Measurements from ENCODE around the gene LST1.

The LST1 gene

GRCh38 chr6:31586008-31586407 lies at the start of gene LST1:
Gene LST1 (plus strand): TSS chr6:31586277. CDS start chr6:31587300, 1,023 bp downstream.
- no peak for DNase-seq

DNA sequence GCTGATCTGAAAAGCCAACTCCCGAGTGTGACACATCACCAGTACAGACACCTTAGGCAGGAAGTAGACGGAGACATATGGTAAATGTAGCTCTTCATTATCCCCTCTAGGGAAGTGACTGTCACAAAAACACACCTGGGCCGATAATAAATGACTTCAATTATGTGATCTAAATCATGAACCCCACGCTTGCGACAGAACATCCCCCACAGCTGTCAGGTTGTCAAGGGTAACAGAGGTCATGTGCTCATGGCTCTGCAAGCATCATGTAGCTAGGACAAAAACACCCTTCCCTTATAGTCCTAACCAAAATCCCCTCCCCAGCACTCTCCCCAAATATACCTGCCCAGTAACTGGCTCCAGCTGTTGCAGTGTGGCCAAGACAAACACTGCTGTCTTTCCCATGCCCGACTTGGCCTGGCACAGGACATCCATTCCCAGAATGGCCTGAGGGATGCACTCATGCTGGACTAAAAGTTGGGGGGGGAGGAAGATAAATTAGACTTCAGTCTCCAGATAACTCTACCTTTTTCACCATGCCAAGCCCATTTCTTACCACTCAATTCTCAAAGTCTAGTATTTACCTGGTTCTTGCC lies 47.2 kb upstream of the LST1 start:
- DNase-seq: no peak

DNA sequence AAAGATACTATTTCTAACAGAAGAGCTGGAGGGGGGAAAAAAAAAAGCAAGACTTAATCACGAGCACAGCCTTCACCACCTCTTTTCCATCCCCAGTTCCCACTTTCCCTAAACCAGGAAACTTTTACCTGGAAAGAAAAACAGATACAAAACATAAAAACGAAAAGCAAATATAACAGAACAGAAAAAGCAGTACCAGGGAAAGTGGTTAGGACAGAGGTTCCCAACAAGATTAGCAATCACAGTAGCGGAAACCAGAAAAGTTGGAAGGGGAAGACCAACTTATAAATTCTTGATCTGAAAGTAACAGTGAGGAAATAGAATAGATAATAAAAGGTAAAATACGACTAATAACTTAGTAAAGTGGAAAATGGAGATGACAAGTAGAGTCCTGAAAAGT lies 45.4 kb upstream of the LST1 start:
- no peak for DNase-seq

- peak; percentile 55 to 69 for DNase-seq
Observed at GRCh38 chr6:31541059-31541657, 44.9 kb upstream of the LST1 start.

DNA sequence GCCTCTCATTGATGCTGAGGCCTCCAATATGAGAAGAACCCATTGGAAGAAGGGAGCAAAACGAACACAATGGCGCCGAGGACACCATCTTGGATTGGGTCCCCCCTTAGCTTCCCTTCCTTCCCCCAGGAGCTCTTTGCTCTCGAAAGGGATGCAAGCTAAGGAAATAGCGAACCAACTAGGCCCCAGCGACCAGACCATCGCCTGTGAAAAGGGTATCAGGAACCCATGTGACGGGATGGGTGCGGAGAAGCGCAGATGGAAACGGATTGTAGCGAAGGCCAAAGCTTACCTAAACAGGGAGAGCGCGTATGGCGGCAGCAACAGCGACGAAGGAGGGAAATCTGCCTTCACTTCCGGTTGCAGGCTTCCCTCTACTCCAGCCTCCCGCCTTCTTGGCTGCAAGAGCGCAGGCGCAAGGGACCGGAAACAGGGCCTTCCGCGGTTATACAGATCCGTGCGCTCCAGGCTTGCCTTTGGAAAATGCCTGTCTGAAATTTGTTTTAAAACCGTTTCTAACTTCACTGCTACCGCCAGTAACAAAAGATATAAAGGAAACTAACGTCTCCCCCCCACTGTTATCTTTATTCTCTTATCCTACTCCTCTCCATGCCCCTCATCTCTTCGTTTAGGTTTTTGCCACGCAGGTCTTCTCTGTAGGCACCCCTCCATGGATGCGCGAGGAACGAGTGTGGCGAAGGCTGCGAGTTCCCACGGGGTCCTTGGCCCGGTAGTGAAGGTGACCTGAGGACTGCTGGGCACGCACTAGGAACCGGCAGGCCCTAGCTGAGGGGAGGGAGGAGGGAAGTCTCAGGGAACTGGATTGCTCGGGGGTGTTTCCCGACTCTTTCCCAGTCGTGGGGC lies 44.2 kb upstream of the LST1 start, which contains the start of gene DDX39B:
DDX39B (minus strand) TSS at position 346 of the 864 bp plus-strand sequence. CDS start 1,471 bp downstream, outside the sequence.
- peak; percentile 96 to 98 for DNase-seq

DNA sequence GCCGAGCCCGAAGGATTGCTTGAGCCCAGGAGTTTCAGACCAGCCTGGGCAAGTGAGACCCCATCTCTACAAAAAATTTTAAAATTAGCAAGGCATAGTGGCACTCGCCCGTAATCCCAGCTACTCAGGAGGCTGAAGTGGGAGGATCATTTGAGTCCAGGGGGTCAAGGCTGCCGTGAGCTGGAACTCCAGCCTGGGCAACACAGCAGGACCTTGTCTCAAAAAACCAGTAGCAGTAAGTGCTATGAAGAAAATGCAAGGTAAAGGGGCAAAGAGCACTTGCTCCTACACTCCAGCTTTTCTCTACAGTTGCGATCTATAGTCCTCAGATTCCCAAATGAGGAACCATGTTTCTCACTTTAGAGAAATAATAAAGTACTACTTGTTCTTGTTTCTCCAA lies 42.4 kb upstream of the LST1 start:
- no peak for DNase-seq

- DNase-seq: no peak
Observed at GRCh38 chr6:31544676-31545075, 41.4 kb upstream of the LST1 start.

- DNase-seq: peak in 1 of 2 experiments; percentile 42
Observed at GRCh38 chr6:31545291-31545690, 40.8 kb upstream of the LST1 start.

DNA sequence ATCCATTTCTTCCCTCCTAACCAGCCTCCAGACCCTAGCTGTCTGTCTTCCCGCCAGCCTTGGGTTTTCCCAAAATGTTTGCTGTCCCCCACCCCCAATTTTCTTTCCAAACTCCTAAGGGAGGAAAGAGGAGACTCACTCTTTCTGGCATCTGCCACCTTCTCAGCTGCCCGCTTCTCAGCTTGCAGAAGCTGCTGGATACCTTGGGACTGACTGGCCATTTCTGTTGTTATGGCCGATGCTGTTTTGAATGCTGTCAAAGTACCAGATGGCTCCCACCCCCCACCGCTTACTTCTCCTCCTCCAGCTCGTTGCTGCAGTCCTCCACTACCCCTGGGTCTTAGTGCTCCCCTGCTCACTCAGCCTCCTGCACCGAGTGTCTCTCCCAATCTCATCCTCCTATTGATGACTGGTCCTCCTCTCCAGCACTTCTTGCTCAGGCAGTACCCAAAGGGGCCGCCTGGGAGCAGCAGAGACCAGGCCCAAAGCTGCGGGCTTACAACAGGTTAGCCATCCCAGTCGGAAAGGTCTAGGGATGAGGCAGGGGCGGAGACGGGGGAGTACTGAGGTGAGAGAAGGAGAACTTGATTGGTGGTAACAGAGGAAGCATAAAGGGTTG lies 39.6 kb upstream of the LST1 start, which contains the start of gene ATP6V1G2:
ATP6V1G2 (minus strand) TSS at position 270 of the 619 bp plus-strand sequence; CDS start at position 221, 49 bp downstream.
- peak; percentile 97 to 98 for DNase-seq

DNA sequence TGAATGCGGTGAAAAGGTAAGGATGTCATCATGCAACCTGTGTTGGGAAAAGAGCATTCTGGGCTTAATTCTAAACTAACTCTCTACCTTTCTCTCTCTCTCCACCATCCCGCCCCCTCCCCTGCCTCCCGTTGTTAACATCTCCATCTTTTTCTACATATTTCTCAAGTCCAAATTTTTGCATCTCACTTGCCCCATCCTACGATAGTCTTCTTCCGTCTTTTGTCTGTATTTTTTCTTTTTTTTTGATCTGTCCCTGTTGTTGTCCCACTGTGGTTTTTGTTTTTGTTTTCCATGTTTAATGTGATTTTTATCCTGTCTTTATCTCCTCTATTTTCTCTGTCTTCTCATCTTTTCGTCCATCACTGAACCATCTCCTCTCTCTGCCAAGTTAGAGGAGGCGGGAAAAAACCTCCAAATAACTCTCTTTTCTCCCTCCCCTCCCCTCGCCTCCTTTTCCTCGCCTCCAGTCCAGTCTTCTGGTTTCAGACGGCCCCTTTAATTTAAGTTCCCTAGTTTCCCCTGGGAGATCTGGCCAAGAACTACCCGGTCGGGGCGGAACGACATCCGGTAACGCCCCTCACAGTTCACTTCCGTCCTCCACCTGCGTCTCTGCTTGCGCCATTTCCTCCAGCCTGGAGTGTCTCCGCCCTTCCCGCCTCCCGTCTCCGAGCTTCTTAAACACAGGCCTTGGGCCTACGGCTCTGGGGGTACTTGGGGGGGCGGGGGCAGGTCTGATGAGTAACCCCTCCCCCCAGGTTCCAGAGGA lies 38.9 kb upstream of the LST1 start, which contains the start of gene NFKBIL1:
NFKBIL1 (plus strand) TSS at position 651 of the 769 bp plus-strand sequence; CDS start at position 738, 87 bp downstream.
- DNase-seq: peak; percentile 94 to 98

DNA sequence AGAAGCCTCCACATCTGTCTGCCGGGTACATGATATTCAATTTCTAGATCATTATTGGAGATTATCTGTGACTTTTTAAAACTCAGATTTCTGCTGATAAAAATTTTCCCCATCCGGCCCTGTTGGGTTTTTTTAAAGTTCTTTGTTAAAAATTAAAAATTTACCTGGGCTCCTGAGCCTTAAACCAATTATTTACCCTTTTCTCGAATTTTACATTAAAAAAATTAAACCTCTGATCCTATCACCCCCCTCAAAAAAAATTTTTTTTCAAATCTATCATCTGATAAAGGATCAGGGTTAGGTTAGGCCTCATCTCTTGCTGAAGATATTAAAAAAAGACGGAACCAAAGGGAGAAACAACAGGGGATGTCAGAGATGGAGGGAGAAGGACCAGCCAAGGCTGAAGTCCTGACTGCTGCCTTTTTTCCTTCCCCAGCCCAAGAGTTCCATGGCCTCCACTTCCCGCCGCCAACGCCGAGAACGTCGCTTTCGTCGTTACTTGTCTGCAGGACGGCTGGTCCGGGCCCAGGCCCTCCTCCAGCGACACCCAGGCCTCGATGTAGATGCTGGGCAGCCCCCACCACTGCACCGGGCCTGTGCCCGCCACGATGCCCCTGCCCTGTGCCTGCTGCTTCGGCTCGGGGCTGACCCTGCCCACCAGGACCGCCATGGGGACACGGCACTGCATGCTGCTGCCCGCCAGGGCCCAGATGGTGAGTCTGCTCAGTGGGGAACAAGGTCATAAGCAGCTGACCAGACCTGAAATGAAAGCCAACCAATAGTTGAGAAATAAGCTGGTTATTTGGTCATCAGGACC lies 38.1 kb upstream of the LST1 start:
- peak in 1 of 2 experiments; percentile 39 for DNase-seq

- DNase-seq: no peak
Observed at GRCh38 chr6:31548544-31548873, 37.6 kb upstream of the LST1 start.

DNA sequence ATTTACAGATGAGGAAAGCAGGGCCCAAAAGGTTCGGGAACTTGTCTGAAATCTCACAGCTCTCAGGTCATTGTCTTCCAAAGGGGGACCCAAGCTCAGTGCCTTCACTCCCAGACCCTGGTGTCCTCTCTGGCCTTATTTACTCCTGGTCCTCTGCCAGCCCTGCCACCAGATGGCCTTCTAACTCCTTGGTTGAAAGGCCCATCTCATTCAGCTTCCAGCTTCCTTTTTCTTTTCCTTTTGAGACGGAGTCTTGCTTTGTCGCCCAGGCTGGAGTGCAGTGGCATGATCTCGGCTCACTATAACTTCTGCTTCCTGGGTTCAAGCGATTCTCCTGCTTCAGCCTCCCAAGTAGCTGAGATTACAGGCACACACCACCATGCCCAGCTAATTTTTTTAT lies 34.7 kb upstream of the LST1 start:
- DNase-seq: peak in 1 of 2 experiments; percentile 48

GRCh38 chr6:31556307-31556706 lies 29.8 kb upstream of the LST1 start:
- no peak for DNase-seq

DNA sequence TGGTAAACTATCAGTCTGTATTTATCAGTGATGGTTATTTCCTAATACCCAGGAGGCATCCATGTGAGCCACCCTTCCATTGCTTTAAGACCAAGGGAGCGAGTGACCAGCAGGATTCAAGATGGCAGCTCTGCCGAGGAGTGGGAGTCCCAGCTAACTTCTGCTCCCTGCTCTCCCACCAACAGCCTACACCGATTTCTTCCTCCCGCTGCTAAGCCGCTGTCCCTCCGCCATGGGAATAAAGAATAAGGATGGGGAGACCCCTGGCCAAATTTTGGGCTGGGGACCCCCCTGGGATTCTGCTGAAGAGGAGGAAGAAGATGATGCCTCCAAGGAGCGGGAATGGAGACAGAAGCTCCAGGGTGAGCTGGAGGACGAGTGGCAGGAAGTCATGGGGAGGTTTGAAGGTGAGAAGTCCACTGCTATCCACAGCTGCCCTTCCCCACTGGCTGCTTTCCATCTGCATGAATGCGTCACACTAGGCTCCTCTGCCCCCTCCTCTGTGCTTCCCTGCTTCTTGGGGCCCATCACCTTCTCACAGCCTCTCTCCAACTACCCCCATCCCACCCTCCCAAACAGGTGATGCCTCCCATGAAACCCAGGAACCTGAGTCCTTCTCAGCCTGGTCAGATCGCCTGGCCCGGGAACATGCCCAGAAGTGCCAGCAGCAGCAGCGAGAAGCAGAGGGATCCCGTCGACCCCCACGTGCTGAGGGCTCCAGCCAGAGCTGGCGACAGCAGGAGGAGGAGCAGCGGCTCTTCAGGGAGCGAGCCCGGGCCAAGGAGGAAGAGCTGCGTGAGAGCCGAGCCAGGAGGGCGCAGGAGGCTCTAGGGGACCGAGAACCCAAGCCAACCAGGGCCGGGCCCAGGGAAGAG lies 28.4 kb upstream of the LST1 start:
- no peak for DNase-seq

GRCh38 chr6:31558318-31558625 lies 27.8 kb upstream of the LST1 start:
- DNase-seq: no peak

GRCh38 chr6:31558631-31559500 lies 27.2 kb upstream of the LST1 start:
- no peak for DNase-seq

- DNase-seq: no peak
Observed at GRCh38 chr6:31559606-31559957, 26.5 kb upstream of the LST1 start.

DNA sequence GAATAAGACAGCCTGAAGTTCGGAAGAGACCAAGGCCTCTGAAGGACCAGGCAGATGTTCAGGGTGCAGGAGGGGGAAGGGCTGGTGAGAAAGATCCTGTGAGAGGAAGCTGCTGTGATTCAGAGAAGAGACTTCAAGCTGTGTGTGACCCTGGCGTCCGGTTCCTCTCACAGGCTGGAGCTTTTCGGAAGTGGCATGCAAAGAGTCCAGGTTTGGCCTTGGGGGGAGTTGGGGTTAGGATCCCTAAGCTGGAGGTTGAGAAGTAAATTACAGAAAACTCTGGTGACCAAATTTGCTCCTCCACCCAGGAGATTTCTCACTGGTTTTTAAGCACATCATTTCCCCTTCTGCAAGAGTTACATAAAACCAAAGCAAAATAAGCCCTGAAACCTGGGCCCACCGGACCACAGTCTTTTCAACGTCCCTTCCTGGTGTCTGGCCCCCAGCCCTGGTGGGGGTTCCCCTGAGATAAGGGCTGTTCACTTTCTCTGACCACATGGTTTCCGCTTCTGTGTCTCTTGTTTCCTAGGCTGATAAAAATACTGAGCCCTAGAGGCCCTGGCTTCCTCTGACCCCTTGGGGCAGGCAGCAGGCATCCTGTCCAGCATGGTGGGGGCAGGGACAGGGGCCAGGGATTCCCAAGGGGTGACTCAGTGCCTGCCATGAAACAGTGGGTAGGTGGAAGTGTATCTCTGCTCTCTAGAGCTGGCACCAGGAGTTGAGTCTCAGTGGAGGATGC lies 25.9 kb upstream of the LST1 start:
- DNase-seq: no peak

All from NCI-H526 (cell line).